GM23248 (cell line): ENCODE data around the gene TBC1D22A.

Experiments used
- EZH2 ChIP-seq: fragments of 200-600 bp; sonication (generic); IDR thresholded peaks from 2 replicates; pipeline ENCODE4 v1.6.1; 2018; ENCODE audit warnings: antibody characterized with exemption, mild to moderate bottlenecking; ENCODE audit not compliant: insufficient read depth, poor library complexity, severe bottlenecking
- EZH2phosphoT487 ChIP-seq: fragments of 200-600 bp; sonication (generic); IDR thresholded peaks from 2 replicates; pipeline ENCODE4 v1.6.1; 2018; ENCODE audit warnings: antibody characterized with exemption, moderate library complexity, mild to moderate bottlenecking, low read depth; ENCODE audit not compliant: insufficient read depth

GRCh38 chr22:47163481-47163855 is 401.0 kb downstream of the TBC1D22A start:
- no peak for TF ChIP-seq EZH2
- no peak for TF ChIP-seq EZH2phosphoT487
